ENCODE data around the gene KATNAL2. TPM values are rescaled to one million over a fixed set of nuclear protein-coding genes. Genes with fewer than 3 reads are reported as not detected.

KATNAL2 gene
- total RNA-seq, 6 experiments from 2014 or later: 0.38 to 0.92 (median 0.66) TPM

GRCh38 chr18:46899274-46899948, 18.0 kb upstream of the KATNAL2 start:
- H3K27ac Mint-ChIP-seq: peak overlapping the region; percentile 45; the same call in 1 of the 2 replicates
- no peak for TF ChIP-seq CTCF (IDR thresholded peaks at IDR 0.05)
- H3K4me1 Mint-ChIP-seq (ENCODE audit: low read depth): no peaks in the 10 kb centered on the region; the same call in 1 of the 2 replicates
- no peak for DNase-seq
- 0 out of 2 replicates have a peak, but pooled peaks cover 4% of the 10 kb centered on the region for H3K36me3 Mint-ChIP-seq (ENCODE audit: low read depth)
- H3K9me3 Mint-ChIP-seq: no peaks in the 10 kb centered on the region
- H3K4me3 Mint-ChIP-seq: no peak overlapping the region
- H3K27me3 Mint-ChIP-seq (ENCODE audit: insufficient read depth): no peaks in the 10 kb centered on the region; the same call in 1 of the 2 replicates

- H3K9me3 Mint-ChIP-seq: no peaks in the 10 kb centered on the region
- no peak overlapping the region for H3K27ac Mint-ChIP-seq
- no peaks in the 10 kb centered on the region; the same call in 1 of the 2 replicates for H3K27me3 Mint-ChIP-seq (ENCODE audit: insufficient read depth)
- no peak for TF ChIP-seq CTCF (IDR thresholded peaks at IDR 0.05)
- 0 out of 2 replicates have a peak, but pooled peaks cover 4% of the 10 kb centered on the region for H3K36me3 Mint-ChIP-seq (ENCODE audit: low read depth)
- no peak overlapping the region for H3K4me3 Mint-ChIP-seq
- no peaks in the 10 kb centered on the region; the same call in 1 of the 2 replicates for H3K4me1 Mint-ChIP-seq (ENCODE audit: low read depth)
- DNase-seq: no peak
These were observed 14.0 kb upstream of the KATNAL2 start for GRCh38 chr18:46903406-46903805.

- no peaks in the 10 kb centered on the region for H3K27me3 Mint-ChIP-seq (ENCODE audit: insufficient read depth)
- DNase-seq: no peak
These were observed 7.9 kb upstream of the KATNAL2 start for GRCh38 chr18:46909497-46909896.

GRCh38 chr18:46910856-46911255, 6.5 kb upstream of the KATNAL2 start:
- no peaks in the 10 kb centered on the region for H3K27me3 Mint-ChIP-seq (ENCODE audit: insufficient read depth)
- no peak overlapping the region for H3K4me3 Mint-ChIP-seq
- DNase-seq: no peak
- no peaks in the 10 kb centered on the region for H3K36me3 Mint-ChIP-seq (ENCODE audit: low read depth)
- no peak overlapping the region for H3K27ac Mint-ChIP-seq
- peaks cover 14% of the 10 kb centered on the region for H3K4me1 Mint-ChIP-seq (ENCODE audit: low read depth)
- no peak for TF ChIP-seq CTCF (IDR thresholded peaks at IDR 0.05)
- H3K9me3 Mint-ChIP-seq: no peaks in the 10 kb centered on the region

More at GRCh38 chr18:46909497-46909896, 7.9 kb upstream of the KATNAL2 start:
- H3K4me3 Mint-ChIP-seq: no peak overlapping the region
- no peaks in the 10 kb centered on the region for H3K36me3 Mint-ChIP-seq (ENCODE audit: low read depth)
- H3K4me1 Mint-ChIP-seq (ENCODE audit: low read depth): peaks cover under 1% of the 10 kb centered on the region; the same call in 1 of the 2 replicates
- H3K27ac Mint-ChIP-seq: no peak overlapping the region
- no peaks in the 10 kb centered on the region for H3K9me3 Mint-ChIP-seq
- TF ChIP-seq CTCF (IDR thresholded peaks at IDR 0.05): no peak

- no peaks in the 10 kb centered on the region for H3K36me3 Mint-ChIP-seq (ENCODE audit: low read depth)
- H3K27me3 Mint-ChIP-seq (ENCODE audit: insufficient read depth): peaks cover 2% of the 10 kb centered on the region; the same call in 1 of the 2 replicates
- H3K4me3 Mint-ChIP-seq: peak overlapping the region; percentile 94
- no peak for DNase-seq
- no peak for TF ChIP-seq CTCF (IDR thresholded peaks at IDR 0.05)
- H3K9me3 Mint-ChIP-seq: no peaks in the 10 kb centered on the region
- peak overlapping the region; percentile 67 for H3K27ac Mint-ChIP-seq
- peaks cover 36% of the 10 kb centered on the region for H3K4me1 Mint-ChIP-seq (ENCODE audit: low read depth)
These were observed 1.4 kb upstream of the KATNAL2 start for GRCh38 chr18:46915800-46916550.
